HepG2 (cell line): ENCODE measurements around the gene ZCCHC7. TPM values are rescaled to one million over a fixed set of nuclear protein-coding genes. Genes with fewer than 3 reads are reported as not detected.

ENCODE experiments used
- ATAC-seq: fragments of 200-7000 bp; cut with Tn5 transposase; 3 replicates; pipeline ENCODE4 v1.9.1; 2020; ENCODE audit warnings: mild to moderate bottlenecking, moderate library complexity
- BruUV-seq: library from RNA; stranded (reverse); fragments of 400-500 nt; replicated peaks from 2 replicates; lab custom pipeline; 2021; lab: Mats Ljungman, UMichigan
- CTCF ChIA-PET: fragments of 300-600 bp; formaldehyde crosslinking; extraction: SDS; loops from one replicate; lab custom pipeline; 2021; ENCODE audit warnings: low total read pairs, inconsistent platforms, low intra/inter-chr PET ratio; lab: Yijun Ruan, JAX
- POLR2A ChIA-PET: fragments of 350-600 bp; sonication (Branson Sonifier 250); formaldehyde crosslinking; loops from one replicate; lab custom pipeline; 2020; ENCODE audit warnings: antibody characterized with exemption, inconsistent platforms; lab: Yijun Ruan, JAX
- DNase-seq: peaks from one replicate; pipeline ENCODE4 v3.0.0-alpha.2; 2015; ENCODE audit warnings: low spot score
- FAIRE-seq: peaks from 3 replicates; lab custom pipeline; 2011; peaks lifted over from hg19 to GRCh38; lab: Jason Lieb, UNC
- H2AFZ ChIP-seq: one replicate; pipeline ENCODE4 v1.6.1; 2011; ENCODE audit warnings: low read length, inconsistent platforms
- H3K27ac ChIP-seq: fragments of 300-600 bp; 3 replicates; pipeline ENCODE4 v1.8.0; 2011; ENCODE audit warnings: mixed run types, mild to moderate bottlenecking, mixed read lengths, low read length, inconsistent platforms; ENCODE audit not compliant: insufficient read depth; ENCODE audit errors: extremely low read length
- H3K27me3 ChIP-seq, 2 experiments: fragments of 200-600 bp in 1 of 2; 2 replicates in 1 of 2; 3 replicates in 1 of 2; pipeline versions ENCODE4 v1.6.0 to v1.8.0; 2011; ENCODE audit warnings: low read length in 2 of 2, mild to moderate bottlenecking in 2 of 2, moderate library complexity in 2 of 2, inconsistent platforms in 1 of 2; ENCODE audit not compliant: insufficient read depth in 2 of 2, control insufficient read depth in 1 of 2
- H3K36me3 ChIP-seq, 2 experiments: fragments of 200-600 bp in 1 of 2; replicated peaks in 1 of 2; 2 replicates in 1 of 2; 3 replicates in 1 of 2; pipeline versions ENCODE4 v1.5.1 to v1.8.0; 2011; ENCODE audit warnings: low read length in 2 of 2, inconsistent platforms in 1 of 2; ENCODE audit not compliant: insufficient read depth in 2 of 2, control insufficient read depth in 1 of 2
- H3K4me1 ChIP-seq: 2 replicates; pipeline ENCODE4 v1.5.1; 2012; ENCODE audit warnings: low read length, inconsistent platforms; ENCODE audit not compliant: insufficient read depth
- H3K4me2 ChIP-seq: 2 replicates; pipeline ENCODE4 v1.6.0; 2011; ENCODE audit warnings: low read depth, low read length, inconsistent platforms
- H3K4me3 ChIP-seq, 3 experiments: fragments of 200-600 bp in 1 of 3; sonication (generic), shearing (Covaris generic) in 1 of 3; replicated peaks in 1 of 3; 2 replicates each; pipeline ENCODE4 v1.5.1; 2011 to 2016; ENCODE audit warnings: low read length in 3 of 3, inconsistent platforms in 2 of 3, low read depth in 2 of 3, mild to moderate bottlenecking in 2 of 3, control low read depth in 1 of 3, mixed read lengths in 1 of 3; ENCODE audit not compliant: insufficient read depth in 1 of 3
- H3K79me2 ChIP-seq: one replicate; pipeline ENCODE4 v1.6.1; 2011; ENCODE audit warnings: low read length, inconsistent platforms; ENCODE audit not compliant: insufficient read depth
- H3K9ac ChIP-seq: 2 replicates; pipeline ENCODE4 v1.6.0; 2011; ENCODE audit warnings: mild to moderate bottlenecking, low read depth, low read length, inconsistent platforms; ENCODE audit not compliant: insufficient read depth
- H3K9me3 ChIP-seq: 2 replicates; pipeline ENCODE4 v1.5.1; 2012; ENCODE audit warnings: mild to moderate bottlenecking, low read length
- H4K20me1 ChIP-seq: 2 replicates; pipeline ENCODE4 v1.6.0; 2011; ENCODE audit warnings: inconsistent platforms, mild to moderate bottlenecking, low read length, moderate library complexity; ENCODE audit not compliant: insufficient read depth
- BATF2 ChIP-seq: sonication (generic); formaldehyde crosslinking; IDR thresholded peaks from 2 replicates; pipeline ENCODE4 v1.8.0; 2022; ENCODE audit warnings: mild to moderate bottlenecking, missing genetic modification reagents, moderate library complexity
- CENPT ChIP-seq: sonication (generic); formaldehyde crosslinking; IDR thresholded peaks from 2 replicates; pipeline ENCODE4 v1.8.0; 2022; ENCODE audit warnings: low read depth, mild to moderate bottlenecking, moderate library complexity, missing genetic modification reagents
- FOXK1 ChIP-seq: sonication (generic); formaldehyde crosslinking; IDR thresholded peaks from 2 replicates; pipeline ENCODE4 v1.4.0; 2020; ENCODE audit warnings: low read depth, missing genetic modification reagents, borderline replicate concordance
- HHEX ChIP-seq: IDR thresholded peaks from 2 replicates; pipeline ENCODE4 v1.6.1; 2016; ENCODE audit warnings: control low read depth
- SALL2 ChIP-seq: sonication (generic); formaldehyde crosslinking; IDR thresholded peaks from 2 replicates; pipeline ENCODE4 v1.8.1; 2023; ENCODE audit warnings: mild to moderate bottlenecking, missing genetic modification reagents, inconsistent platforms
- SUZ12 ChIP-seq: fragments of 150-350 bp; IDR thresholded peaks from 2 replicates; pipeline ENCODE4 v1.6.1; 2014; ENCODE audit warnings: low read depth, low read length
- ZBTB39 ChIP-seq: sonication (generic); formaldehyde crosslinking; IDR thresholded peaks from 2 replicates; pipeline ENCODE4 v1.5.0; 2020; ENCODE audit warnings: missing genetic modification reagents
- ZNF564 ChIP-seq: sonication (generic); formaldehyde crosslinking; IDR thresholded peaks from 2 replicates; pipeline ENCODE4 v1.8.1; 2023; ENCODE audit warnings: mild to moderate bottlenecking, missing genetic modification reagents
- WGBS: methylation state at CpG from one replicate; pipeline ENCODE4 v1.1.6; 2017; ENCODE audit warnings: low lambda C conversion rate; 5-methylcytosine and 5-hydroxymethylcytosine counted together
- in situ Hi-C: cut with HindIII; loops from 2 replicates; pipeline ENCODE4 v1.10.0; 2017; ENCODE audit warnings: low pct_unique_long_range_greater_than_20kb; ENCODE audit not compliant: extremely low pct_ligation_motif_present
- intact Hi-C: fragments of 100-400 bp; cut with micrococcal nuclease; formaldehyde crosslinking; loops from one replicate; pipeline ENCODE4 v1.10.0; 2022; ENCODE audit not compliant: unreplicated experiment
- polyA plus RNA-seq, 8 experiments: library from polyadenylated mRNA; depleted of rRNA in 3 of 8; stranded (reverse) in 7 of 8; unstranded in 1 of 8; fragments of >200 nt; fragmentation: Illumina TruSeq in 4 of 8; extraction: Trizol in 4 of 8; gene quantifications; 2 replicates each; pipeline versions ENCODE4 v1.2.1 to v1.2.3, GENCODE V29; 2011 to 2016; ENCODE audit warnings: low read depth in 4 of 8, missing spikeins in 1 of 8, mixed read lengths in 1 of 8; ENCODE audit not compliant: insufficient read depth in 1 of 8
- total RNA-seq, 5 experiments: library from RNA; depleted of rRNA; stranded (reverse); fragments of >200 nt; fragmentation: Illumina TruSeq; extraction: Trizol; gene quantifications; 2 replicates each; pipeline ENCODE4 v1.2.3, GENCODE V29; 2016; ENCODE audit warnings: low read depth in 1 of 5

The ZCCHC7 gene
- total and polyA plus RNA-seq, 2 of the 13 experiments (the other 11 are each of a cell fraction or from before 2014, with no cell fraction given) = 13.6 to 19.3 TPM

GRCh38 chr9:37236822-37237221 is 116.4 kb downstream of the ZCCHC7 start:
- in situ Hi-C loops = no loop called here
- no peaks in the 10 kb centered on the region for H3K79me2 ChIP-seq
- intact Hi-C loops = no loop called here
- H3K36me3 ChIP-seq = no peaks in the 10 kb centered on the region
- no peaks in the 10 kb centered on the region for H3K9me3 ChIP-seq
- H3K4me2 ChIP-seq = no peak overlapping the region
- WGBS = 98% methylated on average over 2 of the region's 2 CpGs
- CTCF ChIA-PET = no interaction called here
- no peaks in the 10 kb centered on the region for H4K20me1 ChIP-seq
- ATAC-seq (no peak), FAIRE-seq (no peak), DNase-seq (no peak)
- no peak overlapping the region for H2AFZ ChIP-seq
- no peak overlapping the region for H3K27ac ChIP-seq
- POLR2A ChIA-PET = no interaction called here
- no TSS peak for BruUV-seq
- H3K27me3 ChIP-seq = no peaks in the 10 kb centered on the region
- no peak overlapping the region for H3K4me3 ChIP-seq
- TF ChIP-seq ZBTB39 (no peak), HHEX (CRISPR knock-in tag) (no peak), BATF2 (CRISPR knock-in tag) (no peak)
- TF ChIP-seq, all 625 proteins: peak for 0
- H3K9ac ChIP-seq = no peak overlapping the region
- peaks cover 12% of the 10 kb centered on the region for H3K4me1 ChIP-seq

GRCh38 chr9:37238122-37238521 is 117.7 kb downstream of the ZCCHC7 start:
- in situ Hi-C loops = no loop called here
- CTCF ChIA-PET = no interaction called here

More at GRCh38 chr9:37238122-37238521, 117.7 kb downstream of the ZCCHC7 start:
- no peak for ATAC-seq
- no peak for FAIRE-seq
- Histone ChIP-seq H4K20me1 (no peaks in the 10 kb centered on the region), H3K36me3 (no peaks in the 10 kb centered on the region), H3K79me2 (no peaks in the 10 kb centered on the region), H3K27ac (no peak overlapping the region), H3K9me3 (no peaks in the 10 kb centered on the region), H2AFZ (no peak overlapping the region), H3K4me1 (peaks cover 13% of the 10 kb centered on the region), H3K27me3 (no peaks in the 10 kb centered on the region), H3K9ac (no peak overlapping the region), H3K4me2 (no peak overlapping the region), H3K4me3 (no peak overlapping the region)
- BruUV-seq = no TSS peak
- no peak for DNase-seq
- TF ChIP-seq CENPT (CRISPR knock-in tag) (no peak), SUZ12 (no peak), SALL2 (CRISPR knock-in tag) (no peak), FOXK1 (CRISPR knock-in tag) (no peak), ZNF564 (CRISPR knock-in tag) (no peak)
- intact Hi-C loops = no loop called here
- POLR2A ChIA-PET = no interaction called here
